GM19397 (cell line): ENCODE results near the gene HNRNPA1.
"Not testable (repeated sequence)": the region's sequence is repeated elsewhere in the genome, so short reads cannot be mapped to it uniquely, and the experiment has no call there.

ENCODE experiments used
- ATAC-seq: cut with Tn5 transposase; IDR thresholded peaks from one replicate; pipeline ENCODE4 v1.9.1; 2021; ENCODE audit warnings: mild to moderate bottlenecking, moderate library complexity; ENCODE audit not compliant: unreplicated experiment

HNRNPA1 gene

DNA sequence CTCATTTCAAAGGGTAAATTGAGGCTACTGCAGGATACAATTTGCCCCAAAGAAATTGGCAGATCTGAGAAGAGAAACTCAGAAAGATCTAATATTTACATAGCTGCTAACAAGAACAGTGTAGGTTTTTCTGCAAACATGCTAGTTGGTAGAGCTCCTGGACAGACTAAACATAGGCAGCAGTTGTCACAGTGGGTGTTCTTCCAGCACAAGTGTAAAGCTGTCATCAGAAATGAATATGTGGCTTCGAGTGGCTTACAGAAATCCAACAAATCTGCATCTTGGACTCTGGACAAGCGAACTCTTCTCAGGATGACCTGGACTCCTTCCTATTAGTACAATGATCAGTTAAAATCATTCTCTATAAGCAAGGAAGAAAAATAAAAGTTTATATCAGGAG is 6.5 kb upstream of the HNRNPA1 start:
- no peak for ATAC-seq

DNA sequence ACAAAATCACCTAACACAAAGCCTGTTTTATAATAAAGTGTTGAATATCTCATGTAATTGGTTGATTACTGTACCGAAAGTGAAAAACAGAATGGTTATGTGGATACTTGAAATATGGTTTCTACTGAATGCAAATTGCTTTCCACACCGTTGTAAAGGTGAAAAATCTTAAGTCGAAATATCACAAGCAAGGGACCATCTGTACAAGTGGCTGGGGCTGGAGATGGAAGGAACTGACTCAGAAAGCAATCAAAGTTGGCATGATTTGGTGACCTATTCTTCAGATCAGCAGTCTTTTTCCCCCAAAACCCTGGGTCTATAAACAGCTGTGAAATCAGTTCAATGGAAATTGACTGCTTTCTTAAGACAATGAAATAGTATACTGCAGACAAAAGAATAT is 4.2 kb upstream of the HNRNPA1 start:
- ATAC-seq, result no peak

DNA sequence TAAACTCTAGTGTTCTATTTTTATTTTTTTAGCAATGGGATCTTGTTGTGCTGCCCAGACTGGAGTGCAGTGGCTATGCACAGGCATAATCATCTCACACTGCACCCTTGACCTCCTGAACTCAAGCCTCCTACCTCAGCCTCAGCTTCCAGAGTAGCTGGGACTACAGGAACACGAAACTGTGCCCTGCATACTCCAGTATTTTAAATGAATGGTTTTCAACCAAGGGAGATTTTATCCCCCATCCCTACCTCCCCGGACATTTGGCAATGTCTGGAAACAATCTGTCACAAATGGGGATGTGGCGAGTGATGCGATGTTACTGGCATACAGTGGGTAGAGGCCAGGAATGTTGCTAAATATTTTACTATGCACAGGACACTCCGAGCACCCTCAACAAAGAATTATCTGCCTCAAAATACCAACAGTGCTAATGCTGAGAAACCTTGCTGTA is 2.7 kb upstream of the HNRNPA1 start:
- no peak for ATAC-seq

DNA sequence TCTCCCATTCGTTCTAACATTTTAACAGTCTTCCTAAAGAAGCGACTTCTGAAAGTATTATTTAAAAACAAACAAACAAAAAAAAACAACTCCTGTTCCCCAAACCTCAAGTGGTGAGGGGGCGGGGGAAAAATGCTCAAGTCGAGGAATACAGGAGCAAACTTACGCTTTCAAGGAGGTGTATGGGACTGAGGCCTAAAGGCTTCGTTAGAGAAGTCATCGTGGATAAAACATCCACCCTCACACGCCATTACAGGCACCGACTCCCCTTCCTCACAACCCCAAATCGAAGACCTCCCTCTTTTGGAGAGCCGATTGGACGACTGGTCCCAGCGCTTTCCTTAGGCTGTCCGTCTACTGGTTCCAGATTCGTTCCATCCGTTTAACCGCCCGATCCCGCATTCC is 1.3 kb upstream of the HNRNPA1 start:
- no peak for ATAC-seq

DNA sequence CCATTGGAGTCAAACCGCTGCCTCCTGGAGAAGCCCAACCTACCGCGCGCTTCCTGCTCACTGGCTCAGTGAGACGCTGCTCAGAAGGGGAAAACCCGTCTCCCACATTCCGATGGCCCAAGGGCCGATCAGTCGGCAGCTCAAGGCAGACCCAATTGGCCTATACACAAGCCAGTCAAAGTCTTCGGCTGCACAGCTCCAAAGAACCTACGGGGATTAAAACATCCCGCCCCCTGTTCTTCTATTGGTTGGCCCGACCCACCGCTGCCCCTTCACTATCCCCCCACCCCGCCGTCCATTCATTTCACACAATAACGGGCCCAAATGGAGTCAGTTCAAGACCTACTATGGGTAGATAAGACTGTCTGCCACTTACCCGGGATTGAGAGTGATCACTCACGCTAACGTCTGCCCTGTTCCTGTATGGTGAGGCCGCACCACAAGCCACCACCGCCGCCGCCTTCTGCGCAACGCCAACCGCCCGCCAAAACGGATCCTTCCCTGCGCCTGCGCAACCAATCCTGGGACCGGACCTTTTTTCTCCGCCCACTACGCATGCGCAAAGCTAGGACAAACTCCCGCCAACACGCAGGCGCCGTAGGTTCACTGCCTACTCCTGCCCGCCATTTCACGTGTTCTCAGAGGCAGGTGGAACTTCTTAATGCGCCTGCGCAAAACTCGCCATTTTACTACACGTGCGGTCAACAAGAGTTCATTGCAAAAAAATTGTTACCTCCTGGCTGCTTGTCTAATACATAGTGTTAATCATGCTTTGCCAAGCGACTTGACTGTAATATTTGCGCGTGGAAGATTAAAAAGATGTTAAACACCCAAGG is 676 bp upstream of the HNRNPA1 start, which contains the start of gene CBX5:
CBX5 (minus strand) TSS at position 491 of the 836 bp plus-strand sequence. CDS start 22,472 bp downstream, outside the sequence.
- ATAC-seq, result peak; percentile 67

- ATAC-seq, result not testable (repeated sequence)
Observed at GRCh38 chr12:54281261-54281638, 724 bp downstream of the HNRNPA1 start.

GRCh38 chr12:54281694-54282093 is 1.2 kb downstream of the HNRNPA1 start:
- ATAC-seq, result not testable (repeated sequence)

GRCh38 chr12:54282949-54283593 is 2.5 kb downstream of the HNRNPA1 start:
- ATAC-seq, result no peak

GRCh38 chr12:54284070-54284780 is 3.7 kb downstream of the HNRNPA1 start:
- not testable (repeated sequence) for ATAC-seq

- ATAC-seq, result no peak
Observed at GRCh38 chr12:54285150-54286041, 4.9 kb downstream of the HNRNPA1 start.

GRCh38 chr12:54286042-54287030 is 5.8 kb downstream of the HNRNPA1 start:
- ATAC-seq, result no peak

DNA sequence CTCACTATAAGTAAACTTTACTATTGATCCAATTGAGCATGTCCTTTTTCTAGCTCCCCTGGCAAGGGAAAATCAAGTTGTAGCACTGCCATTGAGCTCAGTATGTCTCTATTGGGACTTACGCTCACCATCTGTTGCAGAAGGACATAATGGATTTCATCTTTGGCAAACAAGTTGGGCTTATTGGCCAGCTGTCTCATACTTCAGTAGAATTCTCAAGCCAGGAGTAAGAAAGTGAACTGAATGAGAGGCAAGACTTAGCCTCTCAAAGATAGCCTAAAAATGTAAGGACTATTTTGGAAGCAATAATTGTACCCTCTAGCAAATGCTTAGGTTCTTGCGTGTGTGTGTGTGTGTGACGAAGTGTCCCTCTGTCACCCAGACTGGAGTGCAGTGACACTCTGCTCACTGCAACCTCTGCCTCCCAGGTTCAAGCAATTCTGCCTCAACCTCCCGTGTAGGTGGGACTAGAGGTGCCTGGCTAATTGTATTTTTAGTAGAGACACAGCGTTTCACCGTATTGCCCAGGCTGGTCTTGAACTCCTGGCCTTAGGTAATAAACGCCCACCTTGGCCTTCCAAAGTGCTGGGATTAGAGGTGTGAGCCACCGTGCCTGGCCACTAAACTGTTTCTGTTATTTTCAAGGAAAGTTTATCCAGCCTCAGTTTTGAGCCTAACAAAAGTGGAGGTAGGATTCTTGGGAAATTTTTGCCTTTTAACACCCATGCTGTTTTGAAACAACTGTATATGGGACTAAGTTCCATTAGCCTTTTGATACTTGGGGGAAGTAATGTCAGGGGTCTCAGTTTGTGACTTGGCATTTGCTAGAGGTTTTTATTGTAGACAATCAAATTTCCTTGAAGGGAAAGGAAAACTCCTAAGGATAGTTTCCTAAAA is 7.0 kb downstream of the HNRNPA1 start:
- no peak for ATAC-seq

- ATAC-seq, result no peak
Observed at GRCh38 chr12:54292083-54292930, 11.8 kb downstream of the HNRNPA1 start.

- ATAC-seq, result no peak
Observed at GRCh38 chr12:54292931-54293241, 12.4 kb downstream of the HNRNPA1 start.

DNA sequence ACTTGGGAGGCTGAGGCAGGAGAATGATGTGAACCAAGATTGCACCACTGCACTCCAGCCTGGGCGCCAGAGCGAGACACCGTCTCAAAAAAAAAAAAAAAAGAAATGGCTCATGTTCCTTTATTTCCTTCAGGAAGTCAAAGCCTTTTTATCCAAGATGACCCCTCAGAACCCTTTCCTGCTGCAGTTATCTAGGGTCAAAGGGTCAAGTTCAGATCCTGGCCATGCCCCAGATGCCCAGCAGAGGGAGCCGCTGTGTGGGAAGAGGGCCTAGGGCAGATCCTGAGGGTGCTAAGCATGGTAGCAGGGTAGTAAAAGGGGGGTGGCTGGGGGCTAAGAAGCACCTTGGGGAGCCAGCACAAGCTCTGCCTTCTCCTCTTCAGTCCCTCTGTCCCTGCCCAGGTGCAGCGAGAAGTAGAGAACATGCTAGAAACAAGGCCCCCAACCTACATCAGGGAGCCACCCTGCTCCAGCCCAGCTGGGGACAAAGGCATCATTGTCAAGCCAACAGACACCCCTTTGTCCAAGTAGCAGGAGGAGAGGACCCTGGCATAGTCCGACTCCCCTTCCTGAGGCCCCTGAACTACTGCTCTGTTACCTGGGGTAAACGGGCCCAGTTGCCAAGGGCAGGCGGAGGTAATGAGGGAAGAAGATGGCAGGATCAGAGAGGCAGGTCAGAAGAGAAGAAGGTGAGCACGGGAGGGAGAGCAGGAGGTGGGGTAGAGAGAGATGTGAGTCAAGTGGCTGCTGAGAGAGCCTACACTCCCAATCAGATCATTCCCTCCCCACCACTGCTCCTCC is 13.8 kb downstream of the HNRNPA1 start:
- ATAC-seq, result no peak

DNA sequence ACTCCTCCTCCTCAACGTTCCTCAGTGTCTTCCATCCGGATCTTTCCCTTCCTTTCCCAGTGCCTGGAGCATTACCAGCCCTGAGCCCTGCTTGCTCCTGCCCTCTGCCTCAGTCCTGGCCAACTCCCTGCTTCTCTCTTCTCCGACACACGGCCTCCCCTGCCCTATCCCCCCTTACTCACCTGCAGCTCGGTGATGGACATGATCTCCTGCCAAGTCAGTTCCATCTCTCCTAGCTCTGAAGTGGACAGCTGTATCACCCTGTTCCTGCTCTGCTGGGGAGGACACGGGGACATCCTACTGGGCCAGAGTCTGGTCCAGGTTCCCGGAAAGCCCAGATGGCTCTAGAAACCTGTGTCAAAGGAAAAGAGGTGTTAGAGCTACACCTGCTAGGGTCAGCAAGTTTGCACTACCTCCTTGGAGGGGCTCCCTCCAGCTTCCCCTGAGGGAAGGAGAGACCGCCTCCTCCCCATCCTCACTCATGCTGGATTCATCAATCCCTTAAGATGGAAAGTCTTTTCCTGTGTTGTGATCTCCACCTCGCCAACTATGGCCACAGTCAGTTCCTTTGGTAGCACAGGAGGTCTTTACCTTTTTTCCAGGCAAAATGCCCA is 14.5 kb downstream of the HNRNPA1 start:
- ATAC-seq, result no peak
